Neural progenitor cell (in vitro differentiated cells): ENCODE measurements around the gene CDH26. TPM values are rescaled to one million over a fixed set of nuclear protein-coding genes. Genes with fewer than 3 reads are reported as not detected.

Experiments used
- DNase-seq: peaks from one replicate; pipeline ENCODE4 v3.0.0-alpha.2; 2016; ENCODE audit warnings: low spot score
- H2AFZ ChIP-seq: fragments of 200-600 bp; sonication (generic); replicated peaks from 2 replicates; pipeline ENCODE4 v1.6.1; 2016; ENCODE audit warnings: antibody characterized with exemption
- H3F3A ChIP-seq: fragments of 200-600 bp; sonication (generic); 2 replicates; pipeline ENCODE4 v1.6.1; 2016; ENCODE audit warnings: antibody characterized with exemption, low read depth
- H3K27ac ChIP-seq: fragments of 200-600 bp; sonication (generic); 2 replicates; pipeline ENCODE4 v1.5.1; 2016; ENCODE audit warnings: mild to moderate bottlenecking
- H3K27me3 ChIP-seq: fragments of 200-600 bp; sonication (generic); 2 replicates; pipeline ENCODE4 v1.6.1; 2016; ENCODE audit warnings: mild to moderate bottlenecking, moderate library complexity
- H3K36me3 ChIP-seq: fragments of 200-600 bp; sonication (generic); 2 replicates; pipeline ENCODE4 v1.5.1; 2016
- H3K4me1 ChIP-seq: fragments of 200-600 bp; sonication (generic); 2 replicates; pipeline ENCODE4 v1.6.1; 2016; ENCODE audit warnings: mixed run types
- H3K4me2 ChIP-seq: fragments of 200-600 bp; sonication (generic); 2 replicates; pipeline ENCODE4 v1.6.1; 2016
- H3K4me3 ChIP-seq: fragments of 200-600 bp; sonication (generic); 2 replicates; pipeline ENCODE4 v1.5.1; 2016
- H3K79me2 ChIP-seq: fragments of 200-600 bp; sonication (generic); 2 replicates; pipeline ENCODE4 v1.6.1; 2016; ENCODE audit warnings: low read depth
- H3K9ac ChIP-seq: fragments of 200-600 bp; sonication (generic); 2 replicates; pipeline ENCODE4 v1.6.1; 2016
- H3K9me3 ChIP-seq: fragments of 200-600 bp; sonication (generic); 2 replicates; pipeline ENCODE4 v1.5.1; 2016; ENCODE audit warnings: low read depth
- H4K20me1 ChIP-seq: fragments of 200-600 bp; sonication (generic); 2 replicates; pipeline ENCODE4 v1.6.1; 2016; ENCODE audit warnings: low read depth
- H3K27ac Mint-ChIP-seq: 3 replicates; pipeline ENCODE4 v1.8.0; 2021; ENCODE audit warnings: mixed read lengths
- H3K27me3 Mint-ChIP-seq: 2 replicates; pipeline ENCODE4 v1.8.0; 2022; ENCODE audit warnings: low read depth, mild to moderate bottlenecking, inconsistent platforms, moderate library complexity, mixed read lengths; ENCODE audit not compliant: insufficient read depth
- H3K36me3 Mint-ChIP-seq: 3 replicates; pipeline ENCODE4 v1.8.0; 2021; ENCODE audit warnings: mixed read lengths
- H3K4me1 Mint-ChIP-seq: 3 replicates; pipeline ENCODE4 v1.8.0; 2021; ENCODE audit warnings: mixed read lengths
- H3K4me3 Mint-ChIP-seq: 3 replicates; pipeline ENCODE4 v1.8.0; 2021; ENCODE audit warnings: mild to moderate bottlenecking, moderate library complexity, mixed read lengths
- H3K9me3 Mint-ChIP-seq: 3 replicates; pipeline ENCODE4 v1.8.0; 2020; ENCODE audit warnings: mixed read lengths
- EZH2 ChIP-seq: fragments of 200-600 bp; sonication (generic); IDR thresholded peaks from 2 replicates; pipeline ENCODE4 v1.6.1; 2017; ENCODE audit warnings: antibody characterized with exemption, mild to moderate bottlenecking, moderate library complexity
- EZH2phosphoT487 ChIP-seq: fragments of 200-600 bp; sonication (generic); IDR thresholded peaks from 2 replicates; pipeline ENCODE4 v1.6.1; 2017; ENCODE audit warnings: antibody characterized with exemption
- total RNA-seq: library from RNA; depleted of rRNA; stranded (reverse); fragments of >200 nt; gene quantifications from 2 replicates; pipeline ENCODE4 v1.2.3, GENCODE V29; 2015; ENCODE audit warnings: low replicate concordance
- TF ChIP-seq, protein P1 (sequence below): fragments of 200-600 bp; sonication (generic); IDR thresholded peaks from 2 replicates; pipeline ENCODE4 v1.5.1; 2017; ENCODE audit warnings: antibody characterized with exemption, mild to moderate bottlenecking

The CDH26 gene
- total RNA-seq, 1 donor from 2014 or later: not detected

DNA sequence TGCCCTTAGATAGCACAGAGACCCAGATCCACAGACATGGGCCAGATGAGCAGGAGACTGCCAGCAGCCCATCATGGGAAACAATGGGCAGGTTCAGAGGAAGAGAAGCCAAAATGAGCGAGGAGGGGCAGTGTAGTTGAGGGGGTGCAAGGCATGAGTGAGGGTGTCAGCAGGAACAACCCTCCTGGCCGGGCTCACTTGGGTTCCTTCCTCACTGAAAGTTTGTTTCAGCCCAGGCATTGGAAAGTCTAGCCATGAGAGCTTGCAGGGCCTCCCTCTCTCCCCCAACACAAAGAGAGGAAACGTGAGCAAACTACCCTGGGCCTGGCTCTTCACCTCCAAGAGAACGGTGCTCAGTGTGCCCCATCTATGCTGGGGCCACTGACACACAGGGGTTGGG, 48.0 kb downstream of the CDH26 start:
- no peaks in the 10 kb centered on the region for H3K9me3 Mint-ChIP-seq
- TF ChIP-seq, protein P1, sequence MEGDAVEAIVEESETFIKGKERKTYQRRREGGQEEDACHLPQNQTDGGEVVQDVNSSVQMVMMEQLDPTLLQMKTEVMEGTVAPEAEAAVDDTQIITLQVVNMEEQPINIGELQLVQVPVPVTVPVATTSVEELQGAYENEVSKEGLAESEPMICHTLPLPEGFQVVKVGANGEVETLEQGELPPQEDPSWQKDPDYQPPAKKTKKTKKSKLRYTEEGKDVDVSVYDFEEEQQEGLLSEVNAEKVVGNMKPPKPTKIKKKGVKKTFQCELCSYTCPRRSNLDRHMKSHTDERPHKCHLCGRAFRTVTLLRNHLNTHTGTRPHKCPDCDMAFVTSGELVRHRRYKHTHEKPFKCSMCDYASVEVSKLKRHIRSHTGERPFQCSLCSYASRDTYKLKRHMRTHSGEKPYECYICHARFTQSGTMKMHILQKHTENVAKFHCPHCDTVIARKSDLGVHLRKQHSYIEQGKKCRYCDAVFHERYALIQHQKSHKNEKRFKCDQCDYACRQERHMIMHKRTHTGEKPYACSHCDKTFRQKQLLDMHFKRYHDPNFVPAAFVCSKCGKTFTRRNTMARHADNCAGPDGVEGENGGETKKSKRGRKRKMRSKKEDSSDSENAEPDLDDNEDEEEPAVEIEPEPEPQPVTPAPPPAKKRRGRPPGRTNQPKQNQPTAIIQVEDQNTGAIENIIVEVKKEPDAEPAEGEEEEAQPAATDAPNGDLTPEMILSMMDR: no peak
- no peak for TF ChIP-seq EZH2phosphoT487
- TF ChIP-seq EZH2: no peak

GRCh38 chr20:60007464-60007863, 49.2 kb downstream of the CDH26 start:
- Histone ChIP-seq H3K79me2 (no peaks in the 10 kb centered on the region), H3K4me1 (no peaks in the 10 kb centered on the region), H3K4me3 (no peak overlapping the region), H3F3A (no peaks in the 10 kb centered on the region), H3K27ac (no peak overlapping the region), H3K9me3 (no peaks in the 10 kb centered on the region), H3K9ac (no peak overlapping the region), H4K20me1 (no peaks in the 10 kb centered on the region), H3K4me2 (no peak overlapping the region), H2AFZ (no peak overlapping the region), H3K36me3 (no peaks in the 10 kb centered on the region), H3K27me3 (no peaks in the 10 kb centered on the region)
- TF ChIP-seq EZH2: no peak
- TF ChIP-seq EZH2phosphoT487: no peak
- TF ChIP-seq, protein P1: no peak
- no peak for DNase-seq
- no peaks in the 10 kb centered on the region for H3K4me1 Mint-ChIP-seq
- no peaks in the 10 kb centered on the region for H3K36me3 Mint-ChIP-seq
- H3K27me3 Mint-ChIP-seq: peaks cover 2% of the 10 kb centered on the region
- no peaks in the 10 kb centered on the region for H3K9me3 Mint-ChIP-seq
- no peak overlapping the region for H3K4me3 Mint-ChIP-seq
- no peak overlapping the region for H3K27ac Mint-ChIP-seq

More for the DNA sequence above, 48.0 kb downstream of the CDH26 start:
- DNase-seq: no peak
- H3K4me3 ChIP-seq: no peak overlapping the region
- no peak overlapping the region for H3K27ac Mint-ChIP-seq
- no peaks in the 10 kb centered on the region for H3K79me2 ChIP-seq
- no peaks in the 10 kb centered on the region for H4K20me1 ChIP-seq
- no peak overlapping the region for H3K9ac ChIP-seq
- no peak overlapping the region for H2AFZ ChIP-seq
- no peaks in the 10 kb centered on the region for H3F3A ChIP-seq
- H3K4me3 Mint-ChIP-seq: no peak overlapping the region
- H3K4me1 Mint-ChIP-seq: peaks cover 3% of the 10 kb centered on the region
- no peak overlapping the region for H3K4me2 ChIP-seq
- no peaks in the 10 kb centered on the region for H3K4me1 ChIP-seq
- H3K27me3 Mint-ChIP-seq: peaks cover 2% of the 10 kb centered on the region
- H3K36me3 ChIP-seq: no peaks in the 10 kb centered on the region
- no peaks in the 10 kb centered on the region for H3K27me3 ChIP-seq
- H3K27ac ChIP-seq: no peak overlapping the region
- H3K9me3 ChIP-seq: no peaks in the 10 kb centered on the region
- no peaks in the 10 kb centered on the region for H3K36me3 Mint-ChIP-seq

- Histone ChIP-seq H3K4me1 (no peaks in the 10 kb centered on the region), H3F3A (no peaks in the 10 kb centered on the region), H3K9ac (no peak overlapping the region), H3K27ac (no peak overlapping the region), H3K9me3 (no peaks in the 10 kb centered on the region), H3K79me2 (no peaks in the 10 kb centered on the region), H3K36me3 (no peaks in the 10 kb centered on the region), H4K20me1 (no peaks in the 10 kb centered on the region), H3K4me3 (no peak overlapping the region), H2AFZ (no peak overlapping the region), H3K27me3 (no peaks in the 10 kb centered on the region), H3K4me2 (no peak overlapping the region)
- Mint-ChIP-seq H3K27ac (no peak overlapping the region), H3K27me3 (peaks cover 2% of the 10 kb centered on the region), H3K36me3 (no peaks in the 10 kb centered on the region), H3K4me1 (no peaks in the 10 kb centered on the region), H3K9me3 (no peaks in the 10 kb centered on the region), H3K4me3 (no peak overlapping the region)
- DNase-seq: no peak
- TF ChIP-seq EZH2: no peak
- no peak for TF ChIP-seq EZH2phosphoT487
- TF ChIP-seq, protein P1: no peak
These were observed 50.0 kb downstream of the CDH26 start for GRCh38 chr20:60008130-60008808.
